ENCODE data around the gene FBXO21. TPM values are rescaled to one million over a fixed set of nuclear protein-coding genes. Genes with fewer than 3 reads are reported as not detected.
A peak's percentile ranks its signal among the peaks of the same experiment; 100 is the strongest.

Gene FBXO21
- total and polyA plus RNA-seq, 2 of the 4 experiments (the other 2 are of a cell fraction) = 43.6 to 56.6 TPM

GRCh38 chr12:117124421-117125271, 65.6 kb downstream of the FBXO21 start:
- H2BK120ac ChIP-seq (ENCODE audit: low read depth, low read length) = no peak overlapping the region
- no peak overlapping the region for H2AK5ac ChIP-seq (ENCODE audit: low read depth, low read length)
- H4K8ac ChIP-seq (ENCODE audit: low read depth in 2 of 2, low read length in 2 of 2) = no peak overlapping the region
- no peak overlapping the region for H3K56ac ChIP-seq (ENCODE audit: extremely low read depth, insufficient read depth, low read length)
- ChIA-PET POLR2A (ENCODE audit: unreplicated experiment) (no interaction called here), CTCF (no interaction called here)
- H4K5ac ChIP-seq (ENCODE audit: low read depth, low read length) = no peak overlapping the region
- no peak overlapping the region for H3K9ac ChIP-seq (ENCODE audit: low read depth, low read length)
- no peak overlapping the region for H3K23ac ChIP-seq (ENCODE audit: low read depth, low read length)
- BruUV-seq (replicated peaks) = no TSS peak
- no peak overlapping the region for H2BK5ac ChIP-seq (ENCODE audit: low read depth, low read length, poor library complexity, severe bottlenecking)
- DNase-seq (no peak), ATAC-seq (ENCODE audit: low read depth) (no peak)
- H2BK20ac ChIP-seq (ENCODE audit: low read depth, low read length) = no peak overlapping the region
- TF ChIP-seq USF2 (IDR thresholded peaks at IDR 0.05; ENCODE audit: low read depth, low read length) (no peak), MAFK (IDR thresholded peaks at IDR 0.05; ENCODE audit: low read depth, low read length) (no peak), SMC3 (IDR thresholded peaks at IDR 0.05; ENCODE audit: low read depth, low read length) (no peak), POLR2A (IDR thresholded peaks at IDR 0.05; ENCODE audit: low read depth, low read length) (no peak), FOS (IDR thresholded peaks at IDR 0.05; ENCODE audit: low read depth, low read length) (no peak), CEBPB (IDR thresholded peaks at IDR 0.05; ENCODE audit: low read depth, low read length) (no peak), NFE2L2 (IDR thresholded peaks at IDR 0.05; ENCODE audit: low read depth, low read length) (no peak), BHLHE40 (IDR thresholded peaks at IDR 0.05; ENCODE audit: low read depth, low read length) (no peak)
- H3K27me3 ChIP-seq (ENCODE audit: control insufficient read depth, insufficient read depth, low read length) = peaks cover 4% of the 10 kb centered on the region; the same call in 1 of the 2 replicates
- H3K14ac ChIP-seq (replicated peaks; ENCODE audit: low read depth, low read length) = no peak overlapping the region
- dilution Hi-C loops (cut with HindIII; ENCODE audit: low sequenced_read_pairs, unreplicated experiment) = no loop called here
- H3K18ac ChIP-seq (ENCODE audit: low read depth, low read length) = no peak overlapping the region
- H3K4me1 ChIP-seq (ENCODE audit: control insufficient read depth, insufficient read depth, low read length) = 0 out of 2 replicates have a peak, but pooled peaks cover 2% of the 10 kb centered on the region
- no peak overlapping the region for H3K27ac ChIP-seq (ENCODE audit: insufficient read depth, low read length)
- H3K36me3 ChIP-seq (ENCODE audit: control insufficient read depth, insufficient read depth, low read length) = no peaks in the 10 kb centered on the region
- 79% methylated on average over 2 of the region's 8 CpGs; no CpG with 5 or more reads in 1 of the 2 experiments for WGBS, 2 experiments (ENCODE audit: extremely low coverage in 2 of 2, insufficient read length in 1 of 2)
- no peak overlapping the region for H2AFZ ChIP-seq (replicated peaks; ENCODE audit: low read length, poor library complexity)
- H4K91ac ChIP-seq (ENCODE audit: insufficient read depth, low read depth, low read length) = no peak overlapping the region
- peak overlapping the region; percentile 79 for H2AK9ac ChIP-seq (replicated peaks; ENCODE audit: low read depth, low read length, poor library complexity)
- H4K20me1 ChIP-seq (ENCODE audit: insufficient read depth, low read length) = peaks cover 3% of the 10 kb centered on the region; the same call in 1 of the 2 replicates
- H3K79me1 ChIP-seq (ENCODE audit: low read depth in 1 of 2, low read length in 2 of 2) = no peaks in the 10 kb centered on the region
- H3K9me3 ChIP-seq (ENCODE audit: control insufficient read depth, insufficient read depth, low read length) = no peaks in the 10 kb centered on the region
- peaks cover 7% of the 10 kb centered on the region for H3K9me1 ChIP-seq (ENCODE audit: insufficient read depth, low read length)
- H2BK15ac ChIP-seq (ENCODE audit: low read depth, low read length) = no peak overlapping the region
- H3K4me3 ChIP-seq (ENCODE audit: insufficient read depth, low read depth, low read length) = no peak overlapping the region
- intact Hi-C loops (cut with micrococcal nuclease) = no loop called here
- no peak overlapping the region for H3K4me2 ChIP-seq (ENCODE audit: low read depth, low read length)
- H3K4ac ChIP-seq (ENCODE audit: low read depth, low read length) = no peak overlapping the region
- in situ Hi-C loops (cut with MboI; ENCODE audit: low sequenced_read_pairs) = no loop called here
